GM23338 (cell line): Measurements from ENCODE around the gene DTNB. TPM values are rescaled to one million over a fixed set of nuclear protein-coding genes. Genes with fewer than 3 reads are reported as not detected.

ENCODE experiments used
- ATAC-seq: fragments of 200-7000 bp; cut with Tn5 transposase; 3 replicates; pipeline ENCODE4 v1.9.1; 2020
- DNase-seq: peaks from one replicate; pipeline ENCODE4 v3.0.0-alpha.2; 2015; ENCODE audit warnings: low spot score
- H2AFZ ChIP-seq: fragments of 200-600 bp; sonication (generic); 2 replicates; pipeline ENCODE4 v1.8.0; 2016; ENCODE audit warnings: antibody characterized with exemption, mild to moderate bottlenecking, moderate library complexity
- H3F3A ChIP-seq: fragments of 200-600 bp; sonication (generic); replicated peaks from 2 replicates; pipeline ENCODE4 v1.8.0; 2017; ENCODE audit warnings: antibody characterized with exemption, mixed run types, low read depth
- H3K27ac ChIP-seq: fragments of 200-600 bp; sonication (generic); 2 replicates; pipeline ENCODE4 v1.6.1; 2016; ENCODE audit warnings: low read depth
- H3K27me3 ChIP-seq: fragments of 200-600 bp; sonication (generic); 2 replicates; pipeline ENCODE4 v1.8.0; 2016; ENCODE audit warnings: mild to moderate bottlenecking, mixed run types, moderate library complexity; ENCODE audit not compliant: insufficient read depth
- H3K36me3 ChIP-seq: fragments of 200-600 bp; sonication (generic); 2 replicates; pipeline ENCODE4 v1.8.0; 2016; ENCODE audit warnings: mild to moderate bottlenecking; ENCODE audit not compliant: insufficient read depth
- H3K4me1 ChIP-seq: fragments of 200-600 bp; sonication (generic); 2 replicates; pipeline ENCODE4 v1.8.0; 2016; ENCODE audit warnings: mild to moderate bottlenecking, moderate library complexity; ENCODE audit not compliant: insufficient read depth
- H3K4me2 ChIP-seq: fragments of 200-600 bp; sonication (generic); 2 replicates; pipeline ENCODE4 v1.7.1; 2017; ENCODE audit warnings: mixed run types
- H3K4me3 ChIP-seq: fragments of 200-600 bp; sonication (generic); 2 replicates; pipeline ENCODE4 v1.6.1; 2016; ENCODE audit warnings: mixed run types
- H3K79me2 ChIP-seq: fragments of 200-600 bp; sonication (generic); replicated peaks from 2 replicates; pipeline ENCODE4 v1.8.0; 2017; ENCODE audit warnings: mild to moderate bottlenecking; ENCODE audit not compliant: insufficient read depth
- H3K9me2 ChIP-seq: fragments of 200-600 bp; sonication (generic); 2 replicates; pipeline ENCODE4 v1.8.0; 2017; ENCODE audit not compliant: insufficient read depth
- H4K20me1 ChIP-seq: fragments of 200-600 bp; sonication (generic); replicated peaks from 2 replicates; pipeline ENCODE4 v1.8.0; 2017; ENCODE audit warnings: mild to moderate bottlenecking; ENCODE audit not compliant: insufficient read depth
- H3K27ac Mint-ChIP-seq: 2 replicates; pipeline ENCODE4 v1.8.0; 2020; ENCODE audit warnings: inconsistent platforms, mild to moderate bottlenecking, moderate library complexity, mixed read lengths
- H3K27me3 Mint-ChIP-seq: 3 replicates; pipeline ENCODE4 v1.8.0; 2022; ENCODE audit warnings: low read depth, mild to moderate bottlenecking, moderate library complexity, mixed read lengths, inconsistent platforms; ENCODE audit not compliant: insufficient read depth, poor library complexity
- H3K36me3 Mint-ChIP-seq: 3 replicates; pipeline ENCODE4 v1.8.0; 2021; ENCODE audit warnings: low read depth, mild to moderate bottlenecking, inconsistent platforms, moderate library complexity, mixed read lengths
- H3K4me1 Mint-ChIP-seq: 3 replicates; pipeline ENCODE4 v1.8.0; 2020; ENCODE audit warnings: mild to moderate bottlenecking, inconsistent platforms, mixed read lengths
- H3K4me3 Mint-ChIP-seq: 3 replicates; pipeline ENCODE4 v1.8.0; 2021; ENCODE audit warnings: moderate library complexity, mild to moderate bottlenecking, inconsistent platforms, mixed read lengths
- H3K9me3 Mint-ChIP-seq: 3 replicates; pipeline ENCODE4 v1.8.0; 2020; ENCODE audit warnings: moderate library complexity, mild to moderate bottlenecking, inconsistent platforms, mixed read lengths
- CREB1 ChIP-seq: fragments of 250-450 bp; sonication (Bioruptor Pico); IDR thresholded peaks from 2 replicates; pipeline ENCODE4 v1.5.0; 2020; ENCODE audit warnings: low read depth, mild to moderate bottlenecking, moderate library complexity
- EZH2 ChIP-seq: fragments of 200-600 bp; sonication (generic); IDR thresholded peaks from one replicate; pipeline ENCODE4 v1.8.0; 2017; ENCODE audit warnings: antibody characterized with exemption, mild to moderate bottlenecking, low read depth; ENCODE audit not compliant: unreplicated experiment
- EZH2phosphoT487 ChIP-seq: fragments of 200-600 bp; sonication (generic); IDR thresholded peaks from one replicate; pipeline ENCODE4 v1.8.1; 2018; ENCODE audit warnings: antibody characterized with exemption; ENCODE audit not compliant: unreplicated experiment
- JUNB ChIP-seq: IDR thresholded peaks from one replicate; pipeline ENCODE4 v1.6.1; 2016; ENCODE audit warnings: antibody characterized with exemption; ENCODE audit not compliant: unreplicated experiment
- NANOG ChIP-seq: IDR thresholded peaks from 2 replicates; pipeline ENCODE4 v1.6.1; 2016; ENCODE audit warnings: antibody characterized with exemption, borderline replicate concordance
- POLR2AphosphoS5 ChIP-seq: IDR thresholded peaks from 2 replicates; pipeline ENCODE4 v1.6.1; 2016; ENCODE audit warnings: antibody characterized with exemption, low read depth
- STAT1 ChIP-seq: IDR thresholded peaks from one replicate; pipeline ENCODE4 v1.6.1; 2016; ENCODE audit warnings: antibody characterized with exemption; ENCODE audit not compliant: unreplicated experiment
- ZNF114 ChIP-seq: fragments of 250-450 bp; sonication (Bioruptor Pico); IDR thresholded peaks from 2 replicates; pipeline ENCODE4 v1.5.0; 2020; ENCODE audit warnings: mild to moderate bottlenecking, moderate library complexity
- ZNF331 ChIP-seq: fragments of 250-450 bp; sonication (Bioruptor Pico); IDR thresholded peaks from 2 replicates; pipeline ENCODE4 v1.5.0; 2020; ENCODE audit warnings: low read depth, mild to moderate bottlenecking, moderate library complexity
- polyA plus RNA-seq: library from polyadenylated mRNA; unstranded; fragments of >200 nt; fragmentation: Nextera tagmentation; extraction: Ambion mirVana; gene quantifications from 2 replicates; pipeline ENCODE4 v1.2.1, GENCODE V29; 2016
- total RNA-seq: library from RNA; depleted of rRNA; stranded (reverse); fragments of >200 nt; shearing (Covaris generic); gene quantifications from 2 replicates; pipeline ENCODE4 v1.2.3, GENCODE V29; 2014
- TF ChIP-seq, protein P1 (sequence below), 2 experiments: fragments of 200-600 bp in 1 of 2; sonication (generic) in 1 of 2; conservative IDR thresholded peaks; 2 replicates each; pipeline versions ENCODE4 v1.5.1 to v1.6.1; 2016 to 2017; ENCODE audit warnings: antibody characterized with exemption in 2 of 2, low read depth in 2 of 2, mild to moderate bottlenecking in 2 of 2, moderate library complexity in 1 of 2
- TF ChIP-seq, protein P2 (sequence below): fragments of 250-450 bp; sonication (Bioruptor Pico); IDR thresholded peaks from 2 replicates; pipeline ENCODE4 v1.5.0; 2020; ENCODE audit warnings: mild to moderate bottlenecking, moderate library complexity
- TF ChIP-seq, protein P3 (sequence below): IDR thresholded peaks from one replicate; pipeline ENCODE4 v1.6.1; 2018; ENCODE audit warnings: antibody characterized with exemption; ENCODE audit not compliant: unreplicated experiment

Gene DTNB
- total and polyA plus RNA-seq, 2 experiments from 2014 or later: 22.1 to 29.4 TPM

DNA sequence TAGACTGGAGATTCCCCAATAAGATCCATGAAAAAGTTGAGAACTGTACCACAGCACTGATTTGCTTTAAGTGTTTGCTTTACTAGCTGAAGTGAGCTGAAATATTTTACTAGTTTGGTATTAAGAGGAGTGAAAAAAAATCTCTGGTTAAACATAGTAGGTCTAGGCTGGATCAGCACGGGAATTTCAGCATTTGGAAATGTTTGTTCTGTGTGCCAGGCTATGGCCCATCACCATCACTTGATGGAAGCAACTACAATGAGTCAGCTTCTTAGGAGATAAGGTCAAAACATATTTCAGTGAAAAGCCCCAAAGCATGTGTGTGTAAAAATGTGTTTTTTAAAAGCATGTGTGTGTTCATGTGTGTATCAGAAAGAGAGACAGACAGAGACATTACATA lies 200.2 kb downstream of the DTNB start:
- no peaks in the 10 kb centered on the region for H3K27me3 ChIP-seq
- H3K27ac Mint-ChIP-seq: no peak overlapping the region
- no peaks in the 10 kb centered on the region for H3K4me1 Mint-ChIP-seq
- peaks cover 2% of the 10 kb centered on the region for H3K27me3 Mint-ChIP-seq
- H3K27ac ChIP-seq: no peak overlapping the region
- peaks cover 21% of the 10 kb centered on the region; the same call in 2 of the 3 replicates for H3K36me3 Mint-ChIP-seq
- no peak overlapping the region for H2AFZ ChIP-seq
- H3K9me2 ChIP-seq: no peaks in the 10 kb centered on the region
- H3K4me1 ChIP-seq: no peaks in the 10 kb centered on the region
- TF ChIP-seq, protein P1, sequence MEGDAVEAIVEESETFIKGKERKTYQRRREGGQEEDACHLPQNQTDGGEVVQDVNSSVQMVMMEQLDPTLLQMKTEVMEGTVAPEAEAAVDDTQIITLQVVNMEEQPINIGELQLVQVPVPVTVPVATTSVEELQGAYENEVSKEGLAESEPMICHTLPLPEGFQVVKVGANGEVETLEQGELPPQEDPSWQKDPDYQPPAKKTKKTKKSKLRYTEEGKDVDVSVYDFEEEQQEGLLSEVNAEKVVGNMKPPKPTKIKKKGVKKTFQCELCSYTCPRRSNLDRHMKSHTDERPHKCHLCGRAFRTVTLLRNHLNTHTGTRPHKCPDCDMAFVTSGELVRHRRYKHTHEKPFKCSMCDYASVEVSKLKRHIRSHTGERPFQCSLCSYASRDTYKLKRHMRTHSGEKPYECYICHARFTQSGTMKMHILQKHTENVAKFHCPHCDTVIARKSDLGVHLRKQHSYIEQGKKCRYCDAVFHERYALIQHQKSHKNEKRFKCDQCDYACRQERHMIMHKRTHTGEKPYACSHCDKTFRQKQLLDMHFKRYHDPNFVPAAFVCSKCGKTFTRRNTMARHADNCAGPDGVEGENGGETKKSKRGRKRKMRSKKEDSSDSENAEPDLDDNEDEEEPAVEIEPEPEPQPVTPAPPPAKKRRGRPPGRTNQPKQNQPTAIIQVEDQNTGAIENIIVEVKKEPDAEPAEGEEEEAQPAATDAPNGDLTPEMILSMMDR (conservative IDR thresholded peaks at IDR 0.05; ENCODE audit: low read depth in 2 of 2): no peak
- no peak for TF ChIP-seq ZNF114 (CRISPR knock-in tag)
- TF ChIP-seq EZH2: no peak
- no peak for TF ChIP-seq CREB1 (CRISPR knock-in tag)
- TF ChIP-seq NANOG: no peak
- TF ChIP-seq POLR2AphosphoS5: no peak
- TF ChIP-seq ZNF331: no peak
- TF ChIP-seq, protein P2, sequence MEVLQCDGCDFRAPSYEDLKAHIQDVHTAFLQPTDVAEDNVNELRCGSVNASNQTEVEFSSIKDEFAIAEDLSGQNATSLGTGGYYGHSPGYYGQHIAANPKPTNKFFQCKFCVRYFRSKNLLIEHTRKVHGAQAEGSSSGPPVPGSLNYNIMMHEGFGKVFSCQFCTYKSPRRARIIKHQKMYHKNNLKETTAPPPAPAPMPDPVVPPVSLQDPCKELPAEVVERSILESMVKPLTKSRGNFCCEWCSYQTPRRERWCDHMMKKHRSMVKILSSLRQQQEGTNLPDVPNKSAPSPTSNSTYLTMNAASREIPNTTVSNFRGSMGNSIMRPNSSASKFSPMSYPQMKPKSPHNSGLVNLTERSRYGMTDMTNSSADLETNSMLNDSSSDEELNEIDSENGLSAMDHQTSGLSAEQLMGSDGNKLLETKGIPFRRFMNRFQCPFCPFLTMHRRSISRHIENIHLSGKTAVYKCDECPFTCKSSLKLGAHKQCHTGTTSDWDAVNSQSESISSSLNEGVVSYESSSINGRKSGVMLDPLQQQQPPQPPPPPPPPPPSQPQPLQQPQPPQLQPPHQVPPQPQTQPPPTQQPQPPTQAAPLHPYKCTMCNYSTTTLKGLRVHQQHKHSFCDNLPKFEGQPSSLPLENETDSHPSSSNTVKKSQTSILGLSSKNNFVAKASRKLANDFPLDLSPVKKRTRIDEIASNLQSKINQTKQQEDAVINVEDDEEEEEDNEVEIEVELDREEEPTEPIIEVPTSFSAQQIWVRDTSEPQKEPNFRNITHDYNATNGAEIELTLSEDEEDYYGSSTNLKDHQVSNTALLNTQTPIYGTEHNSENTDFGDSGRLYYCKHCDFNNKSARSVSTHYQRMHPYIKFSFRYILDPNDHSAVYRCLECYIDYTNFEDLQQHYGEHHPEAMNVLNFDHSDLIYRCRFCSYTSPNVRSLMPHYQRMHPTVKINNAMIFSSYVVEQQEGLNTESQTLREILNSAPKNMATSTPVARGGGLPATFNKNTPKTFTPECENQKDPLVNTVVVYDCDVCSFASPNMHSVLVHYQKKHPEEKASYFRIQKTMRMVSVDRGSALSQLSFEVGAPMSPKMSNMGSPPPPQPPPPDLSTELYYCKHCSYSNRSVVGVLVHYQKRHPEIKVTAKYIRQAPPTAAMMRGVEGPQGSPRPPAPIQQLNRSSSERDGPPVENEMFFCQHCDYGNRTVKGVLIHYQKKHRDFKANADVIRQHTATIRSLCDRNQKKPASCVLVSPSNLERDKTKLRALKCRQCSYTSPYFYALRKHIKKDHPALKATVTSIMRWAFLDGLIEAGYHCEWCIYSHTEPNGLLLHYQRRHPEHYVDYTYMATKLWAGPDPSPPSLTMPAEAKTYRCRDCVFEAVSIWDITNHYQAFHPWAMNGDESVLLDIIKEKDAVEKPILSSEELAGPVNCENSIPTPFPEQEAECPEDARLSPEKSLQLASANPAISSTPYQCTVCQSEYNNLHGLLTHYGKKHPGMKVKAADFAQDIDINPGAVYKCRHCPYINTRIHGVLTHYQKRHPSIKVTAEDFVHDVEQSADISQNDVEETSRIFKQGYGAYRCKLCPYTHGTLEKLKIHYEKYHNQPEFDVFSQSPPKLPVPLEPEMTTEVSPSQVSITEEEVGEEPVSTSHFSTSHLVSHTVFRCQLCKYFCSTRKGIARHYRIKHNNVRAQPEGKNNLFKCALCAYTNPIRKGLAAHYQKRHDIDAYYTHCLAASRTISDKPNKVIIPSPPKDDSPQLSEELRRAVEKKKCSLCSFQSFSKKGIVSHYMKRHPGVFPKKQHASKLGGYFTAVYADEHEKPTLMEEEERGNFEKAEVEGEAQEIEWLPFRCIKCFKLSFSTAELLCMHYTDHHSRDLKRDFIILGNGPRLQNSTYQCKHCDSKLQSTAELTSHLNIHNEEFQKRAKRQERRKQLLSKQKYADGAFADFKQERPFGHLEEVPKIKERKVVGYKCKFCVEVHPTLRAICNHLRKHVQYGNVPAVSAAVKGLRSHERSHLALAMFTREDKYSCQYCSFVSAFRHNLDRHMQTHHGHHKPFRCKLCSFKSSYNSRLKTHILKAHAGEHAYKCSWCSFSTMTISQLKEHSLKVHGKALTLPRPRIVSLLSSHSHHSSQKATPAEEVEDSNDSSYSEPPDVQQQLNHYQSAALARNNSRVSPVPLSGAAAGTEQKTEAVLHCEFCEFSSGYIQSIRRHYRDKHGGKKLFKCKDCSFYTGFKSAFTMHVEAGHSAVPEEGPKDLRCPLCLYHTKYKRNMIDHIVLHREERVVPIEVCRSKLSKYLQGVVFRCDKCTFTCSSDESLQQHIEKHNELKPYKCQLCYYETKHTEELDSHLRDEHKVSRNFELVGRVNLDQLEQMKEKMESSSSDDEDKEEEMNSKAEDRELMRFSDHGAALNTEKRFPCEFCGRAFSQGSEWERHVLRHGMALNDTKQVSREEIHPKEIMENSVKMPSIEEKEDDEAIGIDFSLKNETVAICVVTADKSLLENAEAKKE (CRISPR knock-in tag): no peak
- TF ChIP-seq JUNB: no peak
- TF ChIP-seq STAT1: no peak
- TF ChIP-seq, protein P3, sequence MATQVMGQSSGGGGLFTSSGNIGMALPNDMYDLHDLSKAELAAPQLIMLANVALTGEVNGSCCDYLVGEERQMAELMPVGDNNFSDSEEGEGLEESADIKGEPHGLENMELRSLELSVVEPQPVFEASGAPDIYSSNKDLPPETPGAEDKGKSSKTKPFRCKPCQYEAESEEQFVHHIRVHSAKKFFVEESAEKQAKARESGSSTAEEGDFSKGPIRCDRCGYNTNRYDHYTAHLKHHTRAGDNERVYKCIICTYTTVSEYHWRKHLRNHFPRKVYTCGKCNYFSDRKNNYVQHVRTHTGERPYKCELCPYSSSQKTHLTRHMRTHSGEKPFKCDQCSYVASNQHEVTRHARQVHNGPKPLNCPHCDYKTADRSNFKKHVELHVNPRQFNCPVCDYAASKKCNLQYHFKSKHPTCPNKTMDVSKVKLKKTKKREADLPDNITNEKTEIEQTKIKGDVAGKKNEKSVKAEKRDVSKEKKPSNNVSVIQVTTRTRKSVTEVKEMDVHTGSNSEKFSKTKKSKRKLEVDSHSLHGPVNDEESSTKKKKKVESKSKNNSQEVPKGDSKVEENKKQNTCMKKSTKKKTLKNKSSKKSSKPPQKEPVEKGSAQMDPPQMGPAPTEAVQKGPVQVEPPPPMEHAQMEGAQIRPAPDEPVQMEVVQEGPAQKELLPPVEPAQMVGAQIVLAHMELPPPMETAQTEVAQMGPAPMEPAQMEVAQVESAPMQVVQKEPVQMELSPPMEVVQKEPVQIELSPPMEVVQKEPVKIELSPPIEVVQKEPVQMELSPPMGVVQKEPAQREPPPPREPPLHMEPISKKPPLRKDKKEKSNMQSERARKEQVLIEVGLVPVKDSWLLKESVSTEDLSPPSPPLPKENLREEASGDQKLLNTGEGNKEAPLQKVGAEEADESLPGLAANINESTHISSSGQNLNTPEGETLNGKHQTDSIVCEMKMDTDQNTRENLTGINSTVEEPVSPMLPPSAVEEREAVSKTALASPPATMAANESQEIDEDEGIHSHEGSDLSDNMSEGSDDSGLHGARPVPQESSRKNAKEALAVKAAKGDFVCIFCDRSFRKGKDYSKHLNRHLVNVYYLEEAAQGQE: no peak
- TF ChIP-seq EZH2phosphoT487: no peak
- no peak overlapping the region for H3K4me3 Mint-ChIP-seq
- no peak for ATAC-seq
- no peaks in the 10 kb centered on the region for H3F3A ChIP-seq
- peaks cover 16% of the 10 kb centered on the region for H3K9me3 Mint-ChIP-seq
- H3K79me2 ChIP-seq: no peaks in the 10 kb centered on the region
- no peak for DNase-seq
- no peak overlapping the region for H3K4me2 ChIP-seq
- no peak overlapping the region for H3K4me3 ChIP-seq
- 0 out of 2 replicates have a peak, but pooled peaks cover 3% of the 10 kb centered on the region for H4K20me1 ChIP-seq
- peaks cover 8% of the 10 kb centered on the region; the same call in 1 of the 2 replicates for H3K36me3 ChIP-seq
